ENCODE data around the gene FBXO24. TPM values are rescaled to one million over a fixed set of nuclear protein-coding genes. Genes with fewer than 3 reads are reported as not detected.

FBXO24 gene
- total and polyA plus RNA-seq, 9 of the 15 experiments (the other 6 are each of a cell fraction or from before 2014, with no cell fraction given), result 0.17 to 0.95 (median 0.50) TPM

- no peak for TF ChIP-seq GTF2B (IDR thresholded peaks at IDR 0.05; ENCODE audit: extremely low read depth, insufficient read length)
Measured at GRCh38 chr7:100640517-100641440, 54.7 kb downstream of the FBXO24 start (continued).

GRCh38 chr7:100641463-100641859 lies 55.3 kb downstream of the FBXO24 start, which contains the start of gene TFR2:
TSS of gene TFR2 (minus strand) at chr7:100641552. CDS start at chr7:100641509, 43 bp downstream.
- peaks cover 25 to 44% of the 10 kb centered on the region in 2 experiments for H3K4me1 ChIP-seq (replicated peaks in 1 of 2; ENCODE audit: control insufficient read depth in 2 of 2, insufficient read depth in 2 of 2, low read length in 2 of 2)
- BruUV-seq (replicated peaks), result no TSS peak
- CTCF ChIA-PET (ENCODE audit: low intra/inter-chr PET ratio), result no interaction called here
- H2AFZ ChIP-seq (ENCODE audit: low read depth, low read length), result peak within 1 kb of the TSS; percentile 59
- no peaks in the 10 kb centered on the region for H3K9me1 ChIP-seq (ENCODE audit: control insufficient read depth, insufficient read depth, low read length)
- in situ Hi-C loops (cut with MboI) (no loop called here), intact Hi-C loops (cut with micrococcal nuclease) (loop anchor here (1.0 to 5.0 kb wide), 2 partner anchors 32 to 51 kb away; partner anchors contain the start of genes GIGYF1 and GNB2)
- peak within 1 kb of the TSS; percentile 95 for H3K4me2 ChIP-seq (ENCODE audit: insufficient read depth, low read length)
- H3K4me3 ChIP-seq, result peak within 1 kb of the TSS; percentile 55
- POLR2A ChIA-PET, result interaction anchor here (1.3 to 1.7 kb wide), 3 partner anchors 12 to 42 kb away, joined by 5 to 6 read pairs (median 6); no protein-coding TSS in a partner anchor
- H4K20me1 ChIP-seq (replicated peaks; ENCODE audit: control insufficient read depth, insufficient read depth, low read length), result no peaks in the 10 kb centered on the region
- peaks cover 53% of the 10 kb centered on the region for H3K79me2 ChIP-seq (ENCODE audit: control insufficient read depth, insufficient read depth, low read length)
- DNase-seq (ENCODE audit: extremely low read depth in 1 of 4, low spot score in 3 of 4), result peak; percentile 98 to 99 (median 98)
- H3K9me3 ChIP-seq (replicated peaks; ENCODE audit: control insufficient read depth, insufficient read depth, low read depth, low read length), result no peaks in the 10 kb centered on the region
- WGBS (ENCODE audit: insufficient coverage, low coverage, missing lambda C conversion rate), result 3% methylated on average over 9 of the region's 10 CpGs
- H3K27me3 ChIP-seq (ENCODE audit: control insufficient read depth in 2 of 2, insufficient read depth in 2 of 2, low read length in 2 of 2), result no peaks in the 10 kb centered on the region
- peaks cover 10% of the 10 kb centered on the region for H3K36me3 ChIP-seq (ENCODE audit: control insufficient read depth, insufficient read depth, low read length)
- peak; percentile 98 for FAIRE-seq
- ATAC-seq, result peak; percentile 79
- H3K9ac ChIP-seq (ENCODE audit: insufficient read depth in 1 of 2, low read depth in 2 of 2, low read length in 2 of 2), result peak within 1 kb of the TSS; percentile 92 to 94
- H3K27ac ChIP-seq (ENCODE audit: extremely low read depth, low read depth, low read length), result peak within 1 kb of the TSS; percentile 98
- TF ChIP-seq WHSC1 (IDR thresholded peaks at IDR 0.05; ENCODE audit: low read length) (no peak), ELK1 (CRISPR knock-in tag; IDR thresholded peaks at IDR 0.05) (no peak), MCM7 (IDR thresholded peaks at IDR 0.05) (no peak), ZNF584 (CRISPR knock-in tag; IDR thresholded peaks at IDR 0.05; ENCODE audit: low read depth) (peak; percentile 66; the same call in 1 of the 2 replicates), SUPT5H (IDR thresholded peaks at IDR 0.05) (no peak), CHD4 (IDR thresholded peaks at IDR 0.05; ENCODE audit: insufficient read depth, insufficient replicate concordance, low read depth, low read length, poor library complexity, severe bottlenecking) (no peak), SRSF9 (IDR thresholded peaks at IDR 0.05; ENCODE audit: borderline replicate concordance, low read depth, low read length) (no peak)
